Body of pancreas (tissue), 4 donors: ENCODE measurements around the gene KCNE4.

Experiments
- CTCF ChIP-seq, 7 experiments: fragments of 450-650 bp in 4 of 7; fragments of 200-600 bp in 3 of 7; sonication (generic) in 3 of 7; IDR thresholded peaks; one replicate each; pipeline ENCODE4 v1.5.1; 2016 to 2019; ENCODE audit warnings: antibody characterized with exemption in 7 of 7
- POLR2A ChIP-seq, 3 donors: fragments of 450-650 bp; IDR thresholded peaks; one replicate each; pipeline ENCODE4 v1.6.1; 2016; ENCODE audit warnings: antibody characterized with exemption in 3 of 3, mild to moderate bottlenecking in 2 of 3

GRCh38 chr2:223088866-223089265 lies 36.9 kb downstream of the KCNE4 start:
- no peak for TF ChIP-seq CTCF (IDR thresholded peaks at IDR 0.05)
- no peak for TF ChIP-seq POLR2A (IDR thresholded peaks at IDR 0.05)
